Measurements from ENCODE around the gene WIPF3. TPM values are rescaled to one million over a fixed set of nuclear protein-coding genes. Genes with fewer than 3 reads are reported as not detected.

Gene WIPF3
- total and polyA plus RNA-seq, 2 of the 4 experiments (the other 2 are of a cell fraction) = not detected

DNA sequence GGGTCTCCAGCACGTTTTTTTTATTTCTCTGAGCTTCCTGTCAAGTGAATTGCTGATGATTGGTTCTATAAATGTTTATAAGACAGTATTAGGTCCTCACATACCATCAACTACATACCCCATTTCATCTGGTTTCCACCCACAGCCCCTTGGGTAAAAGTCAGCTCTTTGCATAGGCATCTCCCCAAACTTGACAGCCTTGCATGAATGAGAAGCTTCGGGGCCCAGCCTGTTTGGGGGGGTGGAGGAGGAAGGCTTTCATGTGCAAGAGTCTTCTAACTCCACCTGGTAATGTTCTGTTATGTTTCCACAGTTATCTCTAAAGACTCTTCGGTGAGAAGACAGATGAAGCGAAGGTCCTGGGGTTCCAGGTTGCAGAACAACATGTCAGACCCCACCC, 107.9 kb downstream of the WIPF3 start:
- BruUV-seq (replicated peaks) = no TSS peak
- DNase-seq (no peak), ATAC-seq (ENCODE audit: low read depth) (no peak)
- CTCF ChIA-PET = no interaction called here
- no peak overlapping the region for H3K18ac ChIP-seq (ENCODE audit: low read depth, low read length)
- no peak overlapping the region for H4K8ac ChIP-seq (ENCODE audit: low read depth in 2 of 2, low read length in 2 of 2)
- H2AK5ac ChIP-seq (ENCODE audit: low read depth, low read length) = no peak overlapping the region
- no peak overlapping the region for H2AFZ ChIP-seq (replicated peaks; ENCODE audit: low read length, poor library complexity)
- H3K9me3 ChIP-seq (ENCODE audit: control insufficient read depth, insufficient read depth, low read length) = no peaks in the 10 kb centered on the region
- POLR2A ChIA-PET (ENCODE audit: unreplicated experiment) = no interaction called here
- in situ Hi-C loops (cut with MboI; ENCODE audit: low sequenced_read_pairs) = no loop called here
- H2BK15ac ChIP-seq (ENCODE audit: low read depth, low read length) = no peak overlapping the region
- H3K36me3 ChIP-seq (ENCODE audit: control insufficient read depth, insufficient read depth, low read length) = peaks cover 5% of the 10 kb centered on the region; the same call in 1 of the 2 replicates
- H2BK20ac ChIP-seq (ENCODE audit: low read depth, low read length) = no peak overlapping the region
- no peak overlapping the region for H3K4me3 ChIP-seq (ENCODE audit: insufficient read depth, low read depth, low read length)
- no peaks in the 10 kb centered on the region for H4K20me1 ChIP-seq (ENCODE audit: insufficient read depth, low read length)
- H3K9ac ChIP-seq (ENCODE audit: low read depth, low read length) = no peak overlapping the region
- H3K4me1 ChIP-seq (ENCODE audit: control insufficient read depth, insufficient read depth, low read length) = no peaks in the 10 kb centered on the region
- no peak overlapping the region for H4K91ac ChIP-seq (ENCODE audit: insufficient read depth, low read depth, low read length)
- H3K23ac ChIP-seq (ENCODE audit: low read depth, low read length) = no peak overlapping the region
- no peak overlapping the region for H3K4me2 ChIP-seq (ENCODE audit: low read depth, low read length)
- H3K14ac ChIP-seq (replicated peaks; ENCODE audit: low read depth, low read length) = no peak overlapping the region
- no peak overlapping the region for H2BK120ac ChIP-seq (ENCODE audit: low read depth, low read length)
- H4K5ac ChIP-seq (ENCODE audit: low read depth, low read length) = no peak overlapping the region
- H3K4ac ChIP-seq (ENCODE audit: low read depth, low read length) = no peak overlapping the region
- dilution Hi-C loops (cut with HindIII; ENCODE audit: low sequenced_read_pairs, unreplicated experiment) = no loop called here
- H3K27ac ChIP-seq (ENCODE audit: insufficient read depth, low read length) = no peak overlapping the region
- H3K9me1 ChIP-seq (ENCODE audit: insufficient read depth, low read length) = no peaks in the 10 kb centered on the region
- WGBS, 2 experiments (ENCODE audit: extremely low coverage in 2 of 2, insufficient read length in 1 of 2) = no CpG with 5 or more reads among the region's 4 CpGs
- TF ChIP-seq, protein P1, sequence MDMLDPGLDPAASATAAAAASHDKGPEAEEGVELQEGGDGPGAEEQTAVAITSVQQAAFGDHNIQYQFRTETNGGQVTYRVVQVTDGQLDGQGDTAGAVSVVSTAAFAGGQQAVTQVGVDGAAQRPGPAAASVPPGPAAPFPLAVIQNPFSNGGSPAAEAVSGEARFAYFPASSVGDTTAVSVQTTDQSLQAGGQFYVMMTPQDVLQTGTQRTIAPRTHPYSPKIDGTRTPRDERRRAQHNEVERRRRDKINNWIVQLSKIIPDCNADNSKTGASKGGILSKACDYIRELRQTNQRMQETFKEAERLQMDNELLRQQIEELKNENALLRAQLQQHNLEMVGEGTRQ (IDR thresholded peaks at IDR 0.05; ENCODE audit: low read depth, low read length) = no peak
- TF ChIP-seq, protein P2, sequence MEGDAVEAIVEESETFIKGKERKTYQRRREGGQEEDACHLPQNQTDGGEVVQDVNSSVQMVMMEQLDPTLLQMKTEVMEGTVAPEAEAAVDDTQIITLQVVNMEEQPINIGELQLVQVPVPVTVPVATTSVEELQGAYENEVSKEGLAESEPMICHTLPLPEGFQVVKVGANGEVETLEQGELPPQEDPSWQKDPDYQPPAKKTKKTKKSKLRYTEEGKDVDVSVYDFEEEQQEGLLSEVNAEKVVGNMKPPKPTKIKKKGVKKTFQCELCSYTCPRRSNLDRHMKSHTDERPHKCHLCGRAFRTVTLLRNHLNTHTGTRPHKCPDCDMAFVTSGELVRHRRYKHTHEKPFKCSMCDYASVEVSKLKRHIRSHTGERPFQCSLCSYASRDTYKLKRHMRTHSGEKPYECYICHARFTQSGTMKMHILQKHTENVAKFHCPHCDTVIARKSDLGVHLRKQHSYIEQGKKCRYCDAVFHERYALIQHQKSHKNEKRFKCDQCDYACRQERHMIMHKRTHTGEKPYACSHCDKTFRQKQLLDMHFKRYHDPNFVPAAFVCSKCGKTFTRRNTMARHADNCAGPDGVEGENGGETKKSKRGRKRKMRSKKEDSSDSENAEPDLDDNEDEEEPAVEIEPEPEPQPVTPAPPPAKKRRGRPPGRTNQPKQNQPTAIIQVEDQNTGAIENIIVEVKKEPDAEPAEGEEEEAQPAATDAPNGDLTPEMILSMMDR (conservative IDR thresholded peaks at IDR 0.05; ENCODE audit: low read depth, low read length) = no peak
- no peak for TF ChIP-seq MAFK (IDR thresholded peaks at IDR 0.05; ENCODE audit: low read depth, low read length)
- TF ChIP-seq MXI1 (IDR thresholded peaks at IDR 0.05; ENCODE audit: borderline replicate concordance, low read depth, low read length) = no peak
- no peak for TF ChIP-seq BHLHE40 (IDR thresholded peaks at IDR 0.05; ENCODE audit: low read depth, low read length)
- no peak for TF ChIP-seq RCOR1 (IDR thresholded peaks at IDR 0.05; ENCODE audit: insufficient replicate concordance, low read length)
- TF ChIP-seq, protein P3, sequence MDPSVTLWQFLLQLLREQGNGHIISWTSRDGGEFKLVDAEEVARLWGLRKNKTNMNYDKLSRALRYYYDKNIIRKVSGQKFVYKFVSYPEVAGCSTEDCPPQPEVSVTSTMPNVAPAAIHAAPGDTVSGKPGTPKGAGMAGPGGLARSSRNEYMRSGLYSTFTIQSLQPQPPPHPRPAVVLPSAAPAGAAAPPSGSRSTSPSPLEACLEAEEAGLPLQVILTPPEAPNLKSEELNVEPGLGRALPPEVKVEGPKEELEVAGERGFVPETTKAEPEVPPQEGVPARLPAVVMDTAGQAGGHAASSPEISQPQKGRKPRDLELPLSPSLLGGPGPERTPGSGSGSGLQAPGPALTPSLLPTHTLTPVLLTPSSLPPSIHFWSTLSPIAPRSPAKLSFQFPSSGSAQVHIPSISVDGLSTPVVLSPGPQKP (IDR thresholded peaks at IDR 0.05; ENCODE audit: borderline replicate concordance, low read depth, low read length) = no peak
- TF ChIP-seq POLR2A (IDR thresholded peaks at IDR 0.05; ENCODE audit: low read depth, low read length) = no peak
- TF ChIP-seq RAD21 (IDR thresholded peaks at IDR 0.05; ENCODE audit: low read length) = no peak
- TF ChIP-seq NFE2L2 (IDR thresholded peaks at IDR 0.05; ENCODE audit: low read depth, low read length) = no peak
- no peak for TF ChIP-seq MAZ (IDR thresholded peaks at IDR 0.05; ENCODE audit: borderline replicate concordance, low read depth, low read length)
- no peak overlapping the region for H2BK5ac ChIP-seq (ENCODE audit: low read depth, low read length, poor library complexity, severe bottlenecking)
- no peak overlapping the region for H3K56ac ChIP-seq (ENCODE audit: extremely low read depth, insufficient read depth, low read length)
- no peaks in the 10 kb centered on the region for H3K79me1 ChIP-seq (ENCODE audit: low read depth in 1 of 2, low read length in 2 of 2)
- H3K27me3 ChIP-seq (ENCODE audit: control insufficient read depth, insufficient read depth, low read length) = no peaks in the 10 kb centered on the region
- intact Hi-C loops (cut with micrococcal nuclease) = no loop called here
- H2AK9ac ChIP-seq (replicated peaks; ENCODE audit: low read depth, low read length, poor library complexity) = no peak overlapping the region

Measured in IMR-90 (cell line).